ENCODE results near the gene TTN. TPM values are rescaled to one million over a fixed set of nuclear protein-coding genes. Genes with fewer than 3 reads are reported as not detected.

Gene TTN
- total RNA-seq, 6 experiments from 2014 or later: 0.42 to 9.5 (median 0.97) TPM

DNA sequence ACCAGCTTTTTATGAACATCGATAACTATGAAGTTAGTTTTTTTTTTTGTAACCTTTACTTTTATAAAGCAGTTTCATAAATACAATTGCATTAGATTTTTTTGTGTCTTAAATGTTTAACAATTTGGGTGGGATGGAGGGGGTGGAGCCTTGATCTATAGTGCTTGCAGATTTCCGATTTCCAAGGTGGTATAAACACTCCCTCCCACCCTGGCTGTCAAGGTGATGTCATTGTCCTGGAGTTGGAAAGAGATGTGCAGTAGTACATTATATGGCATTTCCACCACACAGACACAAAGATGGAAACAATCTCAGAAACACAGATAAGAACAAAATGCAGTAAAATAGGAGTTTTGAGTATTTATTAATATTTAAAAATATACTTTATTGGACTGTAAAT, 114.4 kb downstream of the TTN start:
- WGBS (ENCODE audit: insufficient coverage, low coverage, low lambda C conversion rate, missing lambda C conversion rate): 55% methylated on average over 2 of the region's 2 CpGs
- no peaks in the 10 kb centered on the region for H3K36me3 ChIP-seq
- TF ChIP-seq CTCF (IDR thresholded peaks at IDR 0.05): no peak
- TF ChIP-seq POLR2A (IDR thresholded peaks at IDR 0.05): no peak
- H3K9me3 ChIP-seq: no peaks in the 10 kb centered on the region
- H3K4me1 ChIP-seq: no peaks in the 10 kb centered on the region
- DNase-seq: no peak
- H3K27me3 ChIP-seq: no peaks in the 10 kb centered on the region
- no peak overlapping the region for H3K27ac ChIP-seq
- intact Hi-C loops (cut with DNase I): no loop called here
- no peak for ATAC-seq
- H3K4me3 ChIP-seq: no peak overlapping the region

DNA sequence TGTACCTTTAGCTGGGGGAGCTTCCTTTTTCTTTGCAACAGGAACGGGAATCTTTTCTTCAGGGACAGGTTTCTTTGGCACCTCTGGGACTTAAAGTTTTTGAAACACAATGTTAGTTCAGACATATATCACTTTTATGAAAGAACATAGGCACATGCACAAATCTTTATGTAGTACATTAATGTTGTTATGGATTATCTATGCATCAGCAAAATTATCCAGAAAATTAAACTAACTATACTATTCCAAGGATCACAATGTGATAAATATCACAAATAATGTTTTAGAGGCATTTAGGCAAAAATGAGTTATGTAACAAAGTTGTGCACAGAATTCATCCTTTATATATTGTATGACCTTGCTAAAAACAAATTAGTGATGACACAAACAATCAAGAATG, 117.4 kb downstream of the TTN start:
- no peaks in the 10 kb centered on the region for H3K4me1 ChIP-seq
- WGBS (ENCODE audit: insufficient coverage, low coverage, low lambda C conversion rate, missing lambda C conversion rate): 56% methylated on average over 1 of the region's 1 CpG
- H3K27ac ChIP-seq: no peak overlapping the region
- no peaks in the 10 kb centered on the region for H3K27me3 ChIP-seq
- DNase-seq (no peak), ATAC-seq (no peak)
- H3K4me3 ChIP-seq: no peak overlapping the region
- H3K9me3 ChIP-seq: no peaks in the 10 kb centered on the region
- intact Hi-C loops (cut with DNase I): no loop called here
- no peaks in the 10 kb centered on the region for H3K36me3 ChIP-seq
- no peak for TF ChIP-seq POLR2A (IDR thresholded peaks at IDR 0.05)
- no peak for TF ChIP-seq CTCF (IDR thresholded peaks at IDR 0.05)

- Histone ChIP-seq H3K9me3 (no peaks in the 10 kb centered on the region), H3K4me3 (no peak overlapping the region), H3K36me3 (no peaks in the 10 kb centered on the region), H3K4me1 (no peaks in the 10 kb centered on the region), H3K27me3 (no peaks in the 10 kb centered on the region), H3K27ac (no peak overlapping the region)
- DNase-seq (no peak), ATAC-seq (no peak)
- TF ChIP-seq POLR2A (IDR thresholded peaks at IDR 0.05): no peak
- TF ChIP-seq CTCF (IDR thresholded peaks at IDR 0.05): no peak
- intact Hi-C loops (cut with DNase I): no loop called here
- WGBS (ENCODE audit: insufficient coverage, low coverage, low lambda C conversion rate, missing lambda C conversion rate): 43% methylated on average over 1 of the region's 1 CpG
Measured at GRCh38 chr2:178683877-178684276, 123.3 kb downstream of the TTN start.

DNA sequence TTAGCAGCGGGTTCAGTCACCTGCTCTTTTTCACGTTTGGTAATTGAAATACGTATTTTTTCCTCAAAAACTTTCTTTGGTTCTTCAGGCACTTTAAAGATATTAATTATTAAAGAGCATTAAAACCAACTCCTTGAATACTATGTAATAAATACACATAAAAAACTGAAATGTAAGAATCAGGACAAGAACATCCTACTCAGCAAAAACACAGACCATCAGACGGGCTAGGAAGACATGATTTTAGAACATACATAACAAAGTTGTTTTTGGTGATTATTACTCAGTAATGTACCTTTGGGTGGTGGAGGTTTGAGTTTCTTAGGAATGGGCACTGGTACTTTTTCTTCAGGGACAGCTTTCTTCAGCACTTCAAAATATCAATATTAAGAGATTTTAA, 126.1 kb downstream of the TTN start:
- ATAC-seq (no peak), DNase-seq (no peak)
- TF ChIP-seq POLR2A (IDR thresholded peaks at IDR 0.05) (no peak), CTCF (IDR thresholded peaks at IDR 0.05) (no peak)
- Histone ChIP-seq H3K27ac (no peak overlapping the region), H3K4me3 (no peak overlapping the region), H3K27me3 (no peaks in the 10 kb centered on the region), H3K36me3 (no peaks in the 10 kb centered on the region), H3K4me1 (no peaks in the 10 kb centered on the region), H3K9me3 (no peaks in the 10 kb centered on the region)
- WGBS (ENCODE audit: insufficient coverage, low coverage, low lambda C conversion rate, missing lambda C conversion rate): 44% methylated on average over 4 of the region's 4 CpGs
- intact Hi-C loops (cut with DNase I): no loop called here

DNA sequence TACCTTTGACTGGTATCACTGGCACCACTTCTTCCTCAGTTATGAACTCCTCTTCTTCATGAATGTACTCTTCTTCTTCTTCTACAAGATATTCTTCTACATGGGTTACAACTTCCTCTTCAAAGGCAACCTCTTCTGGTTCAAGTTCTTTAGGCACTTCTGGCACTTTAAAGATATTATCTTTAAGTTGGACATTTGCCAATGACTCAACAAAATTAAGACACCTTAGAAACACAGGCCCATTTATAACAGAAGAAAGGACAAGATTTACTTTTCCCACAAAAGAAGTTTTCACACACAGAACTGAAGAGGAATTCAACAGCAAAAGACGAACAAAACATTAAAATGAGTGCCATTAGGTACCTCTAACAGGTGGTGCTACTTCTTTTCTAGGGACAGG, 127.3 kb downstream of the TTN start:
- WGBS (ENCODE audit: insufficient coverage, low coverage, low lambda C conversion rate, missing lambda C conversion rate): 77% methylated on average over 1 of the region's 1 CpG
- intact Hi-C loops (cut with DNase I): no loop called here
- Histone ChIP-seq H3K4me1 (no peaks in the 10 kb centered on the region), H3K9me3 (no peaks in the 10 kb centered on the region), H3K4me3 (no peak overlapping the region), H3K36me3 (no peaks in the 10 kb centered on the region), H3K27ac (no peak overlapping the region), H3K27me3 (no peaks in the 10 kb centered on the region)
- TF ChIP-seq POLR2A (IDR thresholded peaks at IDR 0.05) (no peak), CTCF (IDR thresholded peaks at IDR 0.05) (no peak)
- DNase-seq: no peak
- ATAC-seq: no peak
